Effector memory CD8-positive, alpha-beta T cell (primary cell): Measurements from ENCODE around the gene MFAP4.

Source experiments
- ATAC-seq: fragments of 150-1000 bp; cut with Tn5 transposase; replicated peaks from 2 replicates; pipeline ENCODE4 v1.10.0; 2021; ENCODE audit warnings: mild to moderate bottlenecking, moderate library complexity
- DNase-seq, 3 experiments: peaks; one replicate each; pipeline ENCODE4 v3.0.0; 2021
- H3K27ac Mint-ChIP-seq, 2 donors: one replicate each; pipeline ENCODE4 v1.8.0; 2022; ENCODE audit warnings: mild to moderate bottlenecking in 2 of 2, mixed read lengths in 2 of 2, moderate library complexity in 2 of 2
- H3K27me3 Mint-ChIP-seq, 2 donors: one replicate each; pipeline ENCODE4 v1.8.0; 2022; ENCODE audit warnings: mixed read lengths in 2 of 2
- H3K36me3 Mint-ChIP-seq: one replicate; pipeline ENCODE4 v1.8.0; 2022; ENCODE audit warnings: mild to moderate bottlenecking, moderate library complexity, mixed read lengths; ENCODE audit not compliant: insufficient read depth
- H3K4me1 Mint-ChIP-seq, 2 donors: one replicate each; pipeline ENCODE4 v1.8.0; 2022; ENCODE audit warnings: low read depth in 2 of 2, mixed read lengths in 2 of 2
- H3K4me3 Mint-ChIP-seq, 2 donors: one replicate each; pipeline ENCODE4 v1.8.0; 2022; ENCODE audit warnings: mild to moderate bottlenecking in 2 of 2, mixed read lengths in 2 of 2, moderate library complexity in 2 of 2
- H3K9me3 Mint-ChIP-seq, 2 donors: one replicate each; pipeline ENCODE4 v1.8.0; 2022; ENCODE audit warnings: mixed read lengths in 2 of 2

MFAP4 gene

GRCh38 chr17:19386051-19386929 lies 700 bp downstream of the MFAP4 start:
- Mint-ChIP-seq H3K4me1 (peaks cover 12 to 18% of the 10 kb centered on the region in 2 donors), H3K27ac (peak overlapping the region in 1 of 2 donors; percentile 32), H3K4me3 (no peak overlapping the region), H3K36me3 (peaks cover 11% of the 10 kb centered on the region), H3K27me3 (no peaks in the 10 kb centered on the region), H3K9me3 (no peaks in the 10 kb centered on the region)
- DNase-seq (no peak), ATAC-seq (no peak)

GRCh38 chr17:19385521-19385983 lies 1.4 kb downstream of the MFAP4 start:
- Mint-ChIP-seq H3K27me3 (no peaks in the 10 kb centered on the region), H3K27ac (no peak overlapping the region), H3K4me3 (no peak overlapping the region), H3K9me3 (no peaks in the 10 kb centered on the region), H3K36me3 (peaks cover 13% of the 10 kb centered on the region), H3K4me1 (peaks cover 12 to 18% of the 10 kb centered on the region in 2 donors)
- ATAC-seq = no peak
- no peak for DNase-seq

GRCh38 chr17:19384723-19385391 lies 2.1 kb downstream of the MFAP4 start:
- ATAC-seq = no peak
- peaks cover 13% of the 10 kb centered on the region for H3K36me3 Mint-ChIP-seq
- no peak overlapping the region for H3K4me3 Mint-ChIP-seq
- peak overlapping the region; percentile 29 to 78 for H3K27ac Mint-ChIP-seq
- DNase-seq = no peak
- no peaks in the 10 kb centered on the region for H3K27me3 Mint-ChIP-seq
- peaks cover 12 to 18% of the 10 kb centered on the region in 2 donors for H3K4me1 Mint-ChIP-seq
- no peaks in the 10 kb centered on the region for H3K9me3 Mint-ChIP-seq

- no peak for DNase-seq
- H3K27me3 Mint-ChIP-seq = no peaks in the 10 kb centered on the region
- no peak for ATAC-seq
- peak overlapping the region; percentile 35 to 78 for H3K27ac Mint-ChIP-seq
- H3K4me3 Mint-ChIP-seq = no peak overlapping the region
- no peaks in the 10 kb centered on the region for H3K9me3 Mint-ChIP-seq
- H3K36me3 Mint-ChIP-seq = peaks cover 13% of the 10 kb centered on the region
- H3K4me1 Mint-ChIP-seq = peaks cover 12 to 20% of the 10 kb centered on the region in 2 donors
Observed at GRCh38 chr17:19383681-19384470, 3.1 kb downstream of the MFAP4 start.

GRCh38 chr17:19382531-19383444 lies 4.2 kb downstream of the MFAP4 start:
- Mint-ChIP-seq H3K9me3 (no peaks in the 10 kb centered on the region), H3K27me3 (no peaks in the 10 kb centered on the region), H3K36me3 (peaks cover 17% of the 10 kb centered on the region), H3K27ac (peak overlapping the region in 1 of 2 donors; percentile 35), H3K4me3 (no peak overlapping the region), H3K4me1 (peaks cover 12 to 21% of the 10 kb centered on the region in 2 donors)
- ATAC-seq = no peak
- no peak for DNase-seq

- Mint-ChIP-seq H3K4me3 (no peak overlapping the region), H3K9me3 (no peaks in the 10 kb centered on the region), H3K36me3 (peaks cover 26% of the 10 kb centered on the region), H3K4me1 (peaks cover 15 to 24% of the 10 kb centered on the region in 2 donors), H3K27ac (no peak overlapping the region), H3K27me3 (no peaks in the 10 kb centered on the region)
- ATAC-seq (no peak), DNase-seq (no peak)
Observed at GRCh38 chr17:19381741-19382444, 5.1 kb downstream of the MFAP4 start.

- Mint-ChIP-seq H3K27ac (no peak overlapping the region), H3K36me3 (peaks cover 27% of the 10 kb centered on the region), H3K9me3 (no peaks in the 10 kb centered on the region), H3K4me1 (peaks cover 17 to 24% of the 10 kb centered on the region in 2 donors), H3K27me3 (no peaks in the 10 kb centered on the region), H3K4me3 (no peak overlapping the region)
- ATAC-seq = no peak
- no peak for DNase-seq
Observed at GRCh38 chr17:19381361-19381740, 5.6 kb downstream of the MFAP4 start.

GRCh38 chr17:19380481-19381301 lies 6.3 kb downstream of the MFAP4 start:
- no peak for ATAC-seq

GRCh38 chr17:19379361-19380065 lies 7.5 kb downstream of the MFAP4 start:
- peaks cover 18 to 25% of the 10 kb centered on the region in 2 donors for H3K4me1 Mint-ChIP-seq
- no peak for DNase-seq
- H3K4me3 Mint-ChIP-seq = peak overlapping the region; percentile 93 to 99
- peaks cover 27% of the 10 kb centered on the region for H3K36me3 Mint-ChIP-seq
- no peaks in the 10 kb centered on the region for H3K9me3 Mint-ChIP-seq
- H3K27me3 Mint-ChIP-seq = no peaks in the 10 kb centered on the region
- peak overlapping the region; percentile 69 to 98 for H3K27ac Mint-ChIP-seq
- no peak for ATAC-seq

More at GRCh38 chr17:19380481-19381301, 6.3 kb downstream of the MFAP4 start:
- Mint-ChIP-seq H3K9me3 (no peaks in the 10 kb centered on the region), H3K4me3 (no peak overlapping the region), H3K36me3 (peaks cover 27% of the 10 kb centered on the region), H3K27ac (no peak overlapping the region), H3K27me3 (no peaks in the 10 kb centered on the region), H3K4me1 (peaks cover 21 to 25% of the 10 kb centered on the region in 2 donors)
- no peak for DNase-seq

- Mint-ChIP-seq H3K4me1 (peaks cover 13 to 20% of the 10 kb centered on the region in 2 donors), H3K9me3 (no peaks in the 10 kb centered on the region), H3K36me3 (peaks cover 23% of the 10 kb centered on the region), H3K27me3 (no peaks in the 10 kb centered on the region), H3K27ac (peak within 1 kb of the TSS; percentile 78 to 98), H3K4me3 (peak within 1 kb of the TSS; percentile 93 to 99)
- no peak for ATAC-seq
- DNase-seq = no peak
Observed at GRCh38 chr17:19378416-19379360, 8.3 kb downstream of the MFAP4 start, which contains the start of gene MAPK7. Gene MAPK7, plus strand, starts transcription at chr17:19378498. Its CDS starts 403 bp downstream, at chr17:19378901.
